Testis (tissue), 3 donors: ENCODE measurements around the gene LRP1B. TPM values are rescaled to one million over a fixed set of nuclear protein-coding genes. Genes with fewer than 3 reads are reported as not detected.
"Not testable (repeated sequence)": the region's sequence is repeated elsewhere in the genome, so short reads cannot be mapped to it uniquely, and the experiment has no call there.

Source experiments
- DNase-seq: peaks from one replicate; pipeline ENCODE4 v3.0.0-alpha.2; 2019
- H3K27ac ChIP-seq, 2 donors: fragments of 200-600 bp; sonication (generic); one replicate each; pipeline ENCODE4 v1.5.1; 2019
- H3K27me3 ChIP-seq: fragments of 200-600 bp; sonication (generic); one replicate; pipeline ENCODE4 v1.5.1; 2019
- H3K36me3 ChIP-seq: fragments of 200-600 bp; sonication (generic); one replicate; pipeline ENCODE4 v1.5.1; 2017; ENCODE audit warnings: low read depth; ENCODE audit errors: missing control alignments
- H3K4me1 ChIP-seq: fragments of 200-600 bp; sonication (generic); one replicate; pipeline ENCODE4 v1.5.1; 2019
- H3K4me3 ChIP-seq, 2 donors: fragments of 200-600 bp; sonication (generic); one replicate each; pipeline ENCODE4 v1.5.1; 2017 to 2019
- H3K9me3 ChIP-seq: fragments of 200-600 bp; sonication (generic); one replicate; pipeline ENCODE4 v1.5.1; 2017
- POLR2A ChIP-seq: fragments of 450-650 bp; IDR thresholded peaks from one replicate; pipeline ENCODE4 v1.6.1; 2017; ENCODE audit warnings: antibody characterized with exemption, mild to moderate bottlenecking, moderate library complexity
- WGBS, 2 donors: methylation state at CpG; one replicate each; pipeline ENCODE4 v1.1.5; 2018; 5-methylcytosine and 5-hydroxymethylcytosine counted together
- intact Hi-C: fragments of 100-400 bp; cut with DNase I; formaldehyde crosslinking; loops from one replicate; pipeline ENCODE4 v1.15.1; 2023; ENCODE audit warnings: low total_unique reads
- polyA plus RNA-seq: library from polyadenylated mRNA; stranded (reverse); fragments of 350-450 nt; fragmentation: Illumina TruSeq; extraction: RNeasy Lipid Tissue Mini Kit (QIAGEN cat#74804); gene quantifications from one replicate; pipeline ENCODE4 v1.2.3, GENCODE V29; 2014; ENCODE audit warnings: low read depth, low replicate concordance; ENCODE audit not compliant: insufficient read depth
- total RNA-seq, 2 donors: library from RNA; depleted of rRNA; stranded (reverse); fragments of >200 nt; gene quantifications; one replicate each; pipeline ENCODE4 v1.2.3, GENCODE V29; 2016
- TF ChIP-seq, protein P1 (sequence below), 3 experiments: fragments of 450-650 bp in 2 of 3; fragments of 200-600 bp in 1 of 3; sonication (generic) in 1 of 3; IDR thresholded peaks; one replicate each; pipeline ENCODE4 v1.5.1; 2016 to 2019; ENCODE audit warnings: antibody characterized with exemption in 3 of 3, mild to moderate bottlenecking in 2 of 3, moderate library complexity in 1 of 3

LRP1B gene
- total and polyA plus RNA-seq, 3 donors from 2014 or later: 0.79 to 1.9 (median 0.84) TPM

DNA sequence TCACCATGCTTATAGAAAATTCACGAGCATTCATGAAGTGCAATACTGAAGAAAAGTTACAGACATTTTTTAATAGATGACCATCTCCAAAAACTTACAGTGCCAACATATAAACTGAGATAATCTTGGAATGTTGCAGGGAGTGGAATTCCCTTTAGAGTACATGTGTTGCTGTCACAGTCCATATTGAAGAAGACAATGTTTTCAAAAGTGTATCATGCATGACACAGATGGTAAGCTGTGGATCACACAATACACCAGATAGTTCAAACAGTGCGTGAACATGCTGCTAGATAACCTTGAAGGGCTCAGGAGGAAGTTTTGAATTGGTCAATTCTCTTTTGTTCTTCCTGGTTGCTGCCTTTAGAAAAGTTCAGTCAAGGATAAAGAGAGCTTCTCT lies 1706.3 kb downstream of the LRP1B start:
- H3K4me3 ChIP-seq: no peak overlapping the region
- no peak overlapping the region for H3K27ac ChIP-seq
- H3K36me3 ChIP-seq: no peaks in the 10 kb centered on the region
- DNase-seq: no peak
- 67 to 71% methylated on average over 2 of the region's 2 CpGs for WGBS, 2 donors
- no peaks in the 10 kb centered on the region for H3K9me3 ChIP-seq
- H3K4me1 ChIP-seq: no peaks in the 10 kb centered on the region
- intact Hi-C loops: no loop called here
- TF ChIP-seq, protein P1, sequence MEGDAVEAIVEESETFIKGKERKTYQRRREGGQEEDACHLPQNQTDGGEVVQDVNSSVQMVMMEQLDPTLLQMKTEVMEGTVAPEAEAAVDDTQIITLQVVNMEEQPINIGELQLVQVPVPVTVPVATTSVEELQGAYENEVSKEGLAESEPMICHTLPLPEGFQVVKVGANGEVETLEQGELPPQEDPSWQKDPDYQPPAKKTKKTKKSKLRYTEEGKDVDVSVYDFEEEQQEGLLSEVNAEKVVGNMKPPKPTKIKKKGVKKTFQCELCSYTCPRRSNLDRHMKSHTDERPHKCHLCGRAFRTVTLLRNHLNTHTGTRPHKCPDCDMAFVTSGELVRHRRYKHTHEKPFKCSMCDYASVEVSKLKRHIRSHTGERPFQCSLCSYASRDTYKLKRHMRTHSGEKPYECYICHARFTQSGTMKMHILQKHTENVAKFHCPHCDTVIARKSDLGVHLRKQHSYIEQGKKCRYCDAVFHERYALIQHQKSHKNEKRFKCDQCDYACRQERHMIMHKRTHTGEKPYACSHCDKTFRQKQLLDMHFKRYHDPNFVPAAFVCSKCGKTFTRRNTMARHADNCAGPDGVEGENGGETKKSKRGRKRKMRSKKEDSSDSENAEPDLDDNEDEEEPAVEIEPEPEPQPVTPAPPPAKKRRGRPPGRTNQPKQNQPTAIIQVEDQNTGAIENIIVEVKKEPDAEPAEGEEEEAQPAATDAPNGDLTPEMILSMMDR (IDR thresholded peaks at IDR 0.05): no peak
- TF ChIP-seq POLR2A: no peak
- H3K27me3 ChIP-seq: no peaks in the 10 kb centered on the region

DNA sequence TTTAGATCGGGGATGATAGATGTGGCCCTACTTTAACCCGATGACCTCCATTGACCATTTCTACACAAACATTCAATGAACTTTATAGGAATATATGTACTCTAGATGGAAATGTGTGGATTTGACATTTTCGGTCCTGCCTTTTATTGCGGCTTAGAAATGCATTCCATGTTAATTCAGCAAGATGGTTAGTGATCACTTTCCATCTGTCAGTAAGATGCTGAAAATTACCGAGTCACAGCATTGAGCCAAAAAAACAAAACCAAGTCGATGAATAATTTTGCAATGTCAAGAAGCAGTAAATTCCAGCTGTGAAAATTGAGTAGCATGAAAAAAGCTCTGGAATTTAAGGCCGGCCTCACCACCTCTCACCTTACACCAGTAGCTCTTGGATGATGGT lies 1708.1 kb downstream of the LRP1B start:
- H3K9me3 ChIP-seq: no peaks in the 10 kb centered on the region
- no peak overlapping the region for H3K4me3 ChIP-seq
- intact Hi-C loops: no loop called here
- WGBS, 2 donors: 90 to 92% methylated on average over 7 of the region's 7 CpGs
- H3K27me3 ChIP-seq: no peaks in the 10 kb centered on the region
- no peak for DNase-seq
- H3K27ac ChIP-seq: no peak overlapping the region
- TF ChIP-seq, protein P1 (IDR thresholded peaks at IDR 0.05): no peak
- no peak for TF ChIP-seq POLR2A
- H3K36me3 ChIP-seq: no peaks in the 10 kb centered on the region
- H3K4me1 ChIP-seq: no peaks in the 10 kb centered on the region

DNA sequence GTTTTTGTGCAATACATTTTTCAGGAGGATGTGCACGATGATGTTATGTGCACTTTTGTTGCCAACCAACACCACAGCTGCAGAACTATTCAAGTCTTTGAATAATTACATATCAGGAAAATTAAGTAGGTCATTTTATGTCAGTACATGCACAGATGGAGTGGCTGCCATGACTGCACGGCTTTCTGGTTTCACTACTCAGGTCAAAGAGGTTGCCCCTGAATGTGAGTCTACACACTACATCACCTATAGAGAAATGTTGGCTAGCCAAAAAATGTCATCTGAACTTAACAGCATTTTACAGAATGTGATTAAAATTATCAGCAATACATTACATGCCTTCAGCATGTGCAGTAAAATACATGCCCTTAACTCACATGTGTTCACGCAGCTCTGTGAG lies 1713.3 kb downstream of the LRP1B start:
- no peaks in the 10 kb centered on the region for H3K9me3 ChIP-seq
- DNase-seq: no peak
- no peaks in the 10 kb centered on the region for H3K27me3 ChIP-seq
- intact Hi-C loops: no loop called here
- no peak for TF ChIP-seq POLR2A
- TF ChIP-seq, protein P1 (IDR thresholded peaks at IDR 0.05): no peak
- H3K36me3 ChIP-seq: no peaks in the 10 kb centered on the region
- no peak overlapping the region for H3K27ac ChIP-seq
- H3K4me3 ChIP-seq: no peak overlapping the region
- WGBS, 2 donors: 82 to 90% methylated on average over 3 of the region's 3 CpGs
- no peaks in the 10 kb centered on the region for H3K4me1 ChIP-seq

DNA sequence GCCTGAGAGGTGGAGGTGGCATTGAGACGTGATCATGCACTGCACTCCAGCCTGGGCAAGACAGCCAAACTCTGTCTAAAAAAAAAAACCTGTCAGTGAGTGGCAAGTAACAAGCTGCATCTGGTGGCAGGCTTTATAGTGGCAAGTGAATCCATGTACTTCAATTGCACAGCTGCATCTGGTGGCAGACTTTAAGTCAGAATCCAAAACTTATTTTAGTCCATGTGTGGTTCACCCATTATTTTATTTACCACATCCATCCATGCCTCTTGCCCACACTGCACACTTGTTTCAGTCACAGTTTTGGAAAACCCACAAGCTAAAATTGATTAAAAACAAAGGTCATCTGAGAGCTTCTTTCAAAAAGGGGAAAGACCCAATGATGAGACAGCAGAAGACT lies 1714.2 kb downstream of the LRP1B start:
- no peaks in the 10 kb centered on the region for H3K36me3 ChIP-seq
- WGBS, 2 donors: 72 to 80% methylated on average over 1 of the region's 1 CpG
- H3K4me1 ChIP-seq: no peaks in the 10 kb centered on the region
- H3K27me3 ChIP-seq: no peaks in the 10 kb centered on the region
- no peak overlapping the region for H3K4me3 ChIP-seq
- DNase-seq: no peak
- TF ChIP-seq, protein P1 (IDR thresholded peaks at IDR 0.05): no peak
- no peak for TF ChIP-seq POLR2A
- intact Hi-C loops: no loop called here
- no peak overlapping the region for H3K27ac ChIP-seq
- H3K9me3 ChIP-seq: no peaks in the 10 kb centered on the region

DNA sequence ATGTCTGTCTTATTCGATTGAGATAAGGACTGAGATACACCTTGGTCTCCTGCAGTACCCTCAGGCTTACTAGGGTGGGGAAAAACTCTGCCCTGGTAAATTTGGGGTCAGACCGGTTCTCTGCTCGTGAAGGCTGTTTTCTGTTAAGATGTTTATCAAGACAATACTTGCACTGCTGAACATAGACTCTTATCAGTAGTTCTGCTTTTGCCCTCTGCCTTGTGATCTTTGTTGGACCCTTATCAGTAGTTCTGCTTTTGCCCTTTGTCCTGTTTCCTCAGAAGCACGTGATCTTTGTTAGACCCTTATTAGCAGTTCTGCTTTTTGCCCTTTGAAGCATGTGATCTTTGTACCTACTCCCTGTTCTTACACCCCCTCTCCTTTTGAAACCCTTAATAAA lies 1715.8 kb downstream of the LRP1B start:
- DNase-seq, H3K36me3 ChIP-seq, H3K4me3 ChIP-seq, H3K27ac ChIP-seq, H3K9me3 ChIP-seq, intact Hi-C loops, H3K27me3 ChIP-seq, H3K4me1 ChIP-seq: not testable (repeated sequence)
- WGBS, 2 donors: 70 to 72% methylated on average over 4 of the region's 4 CpGs
